ENCODE measurements around the gene LMF2. TPM values are rescaled to one million over a fixed set of nuclear protein-coding genes. Genes with fewer than 3 reads are reported as not detected.

The LMF2 gene
- total RNA-seq, 1 donor from 2014 or later: 93.2 TPM

- Histone ChIP-seq H3K27ac (ENCODE audit: low read depth, low read length) (no peak overlapping the region), H3K9me3 (ENCODE audit: insufficient read depth, low read depth, low read length) (no peaks in the 10 kb centered on the region), H2AFZ (ENCODE audit: low read depth, low read length) (no peak overlapping the region), H3K36me3 (ENCODE audit: insufficient read depth, low read length) (no peaks in the 10 kb centered on the region), H3K9ac (ENCODE audit: low read length) (peak overlapping the region; percentile 84), H4K20me1 (ENCODE audit: insufficient read depth, low read length) (peaks cover 40% of the 10 kb centered on the region), H3K27me3 (ENCODE audit: insufficient read depth, low read length) (peaks cover 1% of the 10 kb centered on the region), H3K79me2 (ENCODE audit: insufficient read depth, low read length) (peaks cover 36% of the 10 kb centered on the region), H3K4me1 (ENCODE audit: insufficient read depth, low read length) (peaks cover 20% of the 10 kb centered on the region), H3K4me2 (ENCODE audit: low read length) (peak overlapping the region; percentile 99), H3K4me3 (ENCODE audit: insufficient read depth, low read depth, low read length) (peak overlapping the region; percentile 72)
- FAIRE-seq: no peak
- no peak for TF ChIP-seq EZH2 (IDR thresholded peaks at IDR 0.05; ENCODE audit: insufficient read depth, low read length)
- TF ChIP-seq, protein P1, sequence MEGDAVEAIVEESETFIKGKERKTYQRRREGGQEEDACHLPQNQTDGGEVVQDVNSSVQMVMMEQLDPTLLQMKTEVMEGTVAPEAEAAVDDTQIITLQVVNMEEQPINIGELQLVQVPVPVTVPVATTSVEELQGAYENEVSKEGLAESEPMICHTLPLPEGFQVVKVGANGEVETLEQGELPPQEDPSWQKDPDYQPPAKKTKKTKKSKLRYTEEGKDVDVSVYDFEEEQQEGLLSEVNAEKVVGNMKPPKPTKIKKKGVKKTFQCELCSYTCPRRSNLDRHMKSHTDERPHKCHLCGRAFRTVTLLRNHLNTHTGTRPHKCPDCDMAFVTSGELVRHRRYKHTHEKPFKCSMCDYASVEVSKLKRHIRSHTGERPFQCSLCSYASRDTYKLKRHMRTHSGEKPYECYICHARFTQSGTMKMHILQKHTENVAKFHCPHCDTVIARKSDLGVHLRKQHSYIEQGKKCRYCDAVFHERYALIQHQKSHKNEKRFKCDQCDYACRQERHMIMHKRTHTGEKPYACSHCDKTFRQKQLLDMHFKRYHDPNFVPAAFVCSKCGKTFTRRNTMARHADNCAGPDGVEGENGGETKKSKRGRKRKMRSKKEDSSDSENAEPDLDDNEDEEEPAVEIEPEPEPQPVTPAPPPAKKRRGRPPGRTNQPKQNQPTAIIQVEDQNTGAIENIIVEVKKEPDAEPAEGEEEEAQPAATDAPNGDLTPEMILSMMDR (IDR thresholded peaks at IDR 0.05; ENCODE audit: insufficient read depth, low read depth, low read length): no peak
- DNase-seq (ENCODE audit: low read depth): no peak
- Mint-ChIP-seq H3K36me3 (ENCODE audit: low read depth, unreplicated experiment) (peaks cover 7% of the 10 kb centered on the region), H3K27me3 (ENCODE audit: low read depth, unreplicated experiment) (no peaks in the 10 kb centered on the region), H3K27ac (ENCODE audit: unreplicated experiment) (peak overlapping the region; percentile 90), H3K9me3 (ENCODE audit: unreplicated experiment) (peaks cover 3% of the 10 kb centered on the region), H3K4me3 (ENCODE audit: unreplicated experiment) (peak overlapping the region; percentile 97), H3K4me1 (ENCODE audit: low read depth, unreplicated experiment) (peaks cover 4% of the 10 kb centered on the region)
These were observed 16.5 kb upstream of the LMF2 start for GRCh38 chr22:50523806-50524675.

DNA sequence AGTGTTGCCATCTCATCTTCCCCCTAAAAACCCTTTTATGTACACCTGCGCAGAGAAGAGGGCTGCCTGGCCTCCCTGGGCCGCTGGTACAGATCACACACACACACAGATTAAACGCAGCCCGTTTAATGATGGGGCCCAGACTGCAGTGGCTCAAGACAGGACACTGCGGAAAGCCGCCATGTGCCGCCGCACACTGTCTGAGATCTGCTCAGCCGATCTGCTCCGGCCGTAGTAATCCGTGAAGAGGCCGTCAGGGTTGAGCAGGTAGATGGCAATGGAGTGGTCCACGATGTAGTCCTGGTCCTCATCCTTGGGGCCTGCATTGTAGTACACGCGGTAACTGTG, 15.9 kb upstream of the LMF2 start:
- Histone ChIP-seq H2AFZ (ENCODE audit: low read depth, low read length) (no peak overlapping the region), H3K79me2 (ENCODE audit: insufficient read depth, low read length) (peaks cover 36% of the 10 kb centered on the region), H3K9ac (ENCODE audit: low read length) (no peak overlapping the region), H3K9me3 (ENCODE audit: insufficient read depth, low read depth, low read length) (no peaks in the 10 kb centered on the region), H3K4me1 (ENCODE audit: insufficient read depth, low read length) (peaks cover 20% of the 10 kb centered on the region), H4K20me1 (ENCODE audit: insufficient read depth, low read length) (peaks cover 34% of the 10 kb centered on the region), H3K36me3 (ENCODE audit: insufficient read depth, low read length) (no peaks in the 10 kb centered on the region), H3K4me3 (ENCODE audit: insufficient read depth, low read depth, low read length) (no peak overlapping the region), H3K27ac (ENCODE audit: low read depth, low read length) (no peak overlapping the region), H3K4me2 (ENCODE audit: low read length) (no peak overlapping the region), H3K27me3 (ENCODE audit: insufficient read depth, low read length) (no peaks in the 10 kb centered on the region)
- no peak for TF ChIP-seq EZH2 (IDR thresholded peaks at IDR 0.05; ENCODE audit: insufficient read depth, low read length)
- TF ChIP-seq, protein P1 (IDR thresholded peaks at IDR 0.05; ENCODE audit: insufficient read depth, low read depth, low read length): no peak
- FAIRE-seq (no peak), DNase-seq (ENCODE audit: low read depth) (no peak)
- Mint-ChIP-seq H3K36me3 (ENCODE audit: low read depth, unreplicated experiment) (peaks cover 7% of the 10 kb centered on the region), H3K27ac (ENCODE audit: unreplicated experiment) (no peak overlapping the region), H3K9me3 (ENCODE audit: unreplicated experiment) (peaks cover 3% of the 10 kb centered on the region), H3K4me3 (ENCODE audit: unreplicated experiment) (peak overlapping the region; percentile 27), H3K27me3 (ENCODE audit: low read depth, unreplicated experiment) (no peaks in the 10 kb centered on the region), H3K4me1 (ENCODE audit: low read depth, unreplicated experiment) (peaks cover 4% of the 10 kb centered on the region)
